Astrocyte (in vitro differentiated cells and primary cell): ENCODE measurements around the gene KLHL10. TPM values are rescaled to one million over a fixed set of nuclear protein-coding genes. Genes with fewer than 3 reads are reported as not detected.
A peak's percentile ranks its signal among the peaks of the same experiment; 100 is the strongest.

ENCODE experiments used
- DNase-seq: peaks from one replicate; pipeline ENCODE4 v3.0.0-alpha.2; 2010; ENCODE audit warnings: low read depth
- FAIRE-seq: peaks from 2 replicates; lab custom pipeline; 2011; peaks lifted over from hg19 to GRCh38; lab: Jason Lieb, UNC
- H2AFZ ChIP-seq: 2 replicates; pipeline ENCODE4 v1.6.0; 2012; ENCODE audit warnings: low read depth, low read length, inconsistent platforms
- H3K27ac ChIP-seq: 2 replicates; pipeline ENCODE4 v1.5.1; 2011; ENCODE audit warnings: low read depth, low read length, inconsistent platforms
- H3K27me3 ChIP-seq: 2 replicates; pipeline ENCODE4 v1.6.0; 2011; ENCODE audit warnings: low read length, inconsistent platforms; ENCODE audit not compliant: insufficient read depth
- H3K36me3 ChIP-seq: 2 replicates; pipeline ENCODE4 v1.5.1; 2011; ENCODE audit warnings: low read length, inconsistent platforms; ENCODE audit not compliant: insufficient read depth
- H3K4me1 ChIP-seq: 2 replicates; pipeline ENCODE4 v1.5.1; 2011; ENCODE audit warnings: low read length, inconsistent platforms; ENCODE audit not compliant: insufficient read depth
- H3K4me2 ChIP-seq: 2 replicates; pipeline ENCODE4 v1.6.0; 2012; ENCODE audit warnings: low read length, inconsistent platforms
- H3K4me3 ChIP-seq: 2 replicates; pipeline ENCODE4 v1.5.1; 2011; ENCODE audit warnings: low read depth, mild to moderate bottlenecking, low read length, inconsistent platforms; ENCODE audit not compliant: insufficient read depth
- H3K79me2 ChIP-seq: 2 replicates; pipeline ENCODE4 v1.6.0; 2012; ENCODE audit warnings: mild to moderate bottlenecking, low read length, inconsistent platforms; ENCODE audit not compliant: insufficient read depth
- H3K9ac ChIP-seq: 2 replicates; pipeline ENCODE4 v1.6.0; 2012; ENCODE audit warnings: mild to moderate bottlenecking, low read length, inconsistent platforms
- H3K9me3 ChIP-seq: 2 replicates; pipeline ENCODE4 v1.5.1; 2012; ENCODE audit warnings: low read depth, mild to moderate bottlenecking, low read length, inconsistent platforms; ENCODE audit not compliant: insufficient read depth
- H4K20me1 ChIP-seq: 2 replicates; pipeline ENCODE4 v1.6.0; 2012; ENCODE audit warnings: low read length, inconsistent platforms; ENCODE audit not compliant: insufficient read depth
- H3K27ac Mint-ChIP-seq: one replicate; pipeline ENCODE4 v1.8.0; 2021; ENCODE audit warnings: mild to moderate bottlenecking, mixed read lengths; ENCODE audit not compliant: unreplicated experiment
- H3K27me3 Mint-ChIP-seq: one replicate; pipeline ENCODE4 v1.8.0; 2021; ENCODE audit warnings: low read depth, mixed read lengths; ENCODE audit not compliant: unreplicated experiment
- H3K36me3 Mint-ChIP-seq: one replicate; pipeline ENCODE4 v1.8.0; 2021; ENCODE audit warnings: low read depth, mixed read lengths; ENCODE audit not compliant: unreplicated experiment
- H3K4me1 Mint-ChIP-seq: one replicate; pipeline ENCODE4 v1.8.0; 2021; ENCODE audit warnings: low read depth, mixed read lengths; ENCODE audit not compliant: unreplicated experiment
- H3K4me3 Mint-ChIP-seq: one replicate; pipeline ENCODE4 v1.8.0; 2021; ENCODE audit warnings: mild to moderate bottlenecking, moderate library complexity, mixed read lengths; ENCODE audit not compliant: unreplicated experiment
- H3K9me3 Mint-ChIP-seq: one replicate; pipeline ENCODE4 v1.8.0; 2021; ENCODE audit warnings: mild to moderate bottlenecking, mixed read lengths; ENCODE audit not compliant: unreplicated experiment
- EZH2 ChIP-seq: IDR thresholded peaks from 2 replicates; pipeline ENCODE4 v1.6.1; 2012; ENCODE audit warnings: mild to moderate bottlenecking, low read length, inconsistent platforms; ENCODE audit not compliant: insufficient read depth
- total RNA-seq: library from RNA; stranded (reverse); gene quantifications from 2 replicates; pipeline ENCODE4 v1.2.1, GENCODE V29; 2021
- TF ChIP-seq, protein P1 (sequence below): IDR thresholded peaks from 2 replicates; pipeline ENCODE4 v1.5.1; 2011; ENCODE audit warnings: low read depth, mild to moderate bottlenecking, inconsistent platforms, low read length, moderate library complexity; ENCODE audit not compliant: insufficient read depth

KLHL10 gene
- total RNA-seq, 1 donor from 2014 or later, result not detected

DNA sequence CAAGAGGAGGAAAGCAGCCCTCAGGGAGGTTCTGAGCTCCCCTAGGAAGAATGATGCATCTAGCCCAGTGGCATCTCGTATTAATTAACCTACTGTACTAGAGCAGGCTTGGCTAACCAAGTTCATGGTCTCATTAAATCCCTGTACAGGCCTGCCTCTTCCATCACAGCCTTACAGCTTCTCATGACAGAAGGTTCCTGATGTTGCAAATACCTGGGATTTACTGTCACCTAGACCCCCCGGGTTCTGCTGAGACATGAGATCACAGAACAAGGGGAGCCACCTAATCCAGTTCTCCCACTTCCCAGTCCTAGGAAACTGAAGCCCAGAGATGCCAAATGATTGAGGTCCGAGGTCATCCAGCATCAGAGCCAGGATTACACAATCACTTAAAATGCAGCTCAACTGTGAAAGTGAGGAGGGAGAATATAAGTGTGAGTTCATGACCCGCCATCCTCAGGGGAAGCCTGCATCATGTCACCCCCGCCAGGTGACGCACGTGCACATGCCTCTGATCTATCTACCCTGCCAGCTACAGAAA, 57.2 kb downstream of the KLHL10 start:
- TF ChIP-seq, protein P1, sequence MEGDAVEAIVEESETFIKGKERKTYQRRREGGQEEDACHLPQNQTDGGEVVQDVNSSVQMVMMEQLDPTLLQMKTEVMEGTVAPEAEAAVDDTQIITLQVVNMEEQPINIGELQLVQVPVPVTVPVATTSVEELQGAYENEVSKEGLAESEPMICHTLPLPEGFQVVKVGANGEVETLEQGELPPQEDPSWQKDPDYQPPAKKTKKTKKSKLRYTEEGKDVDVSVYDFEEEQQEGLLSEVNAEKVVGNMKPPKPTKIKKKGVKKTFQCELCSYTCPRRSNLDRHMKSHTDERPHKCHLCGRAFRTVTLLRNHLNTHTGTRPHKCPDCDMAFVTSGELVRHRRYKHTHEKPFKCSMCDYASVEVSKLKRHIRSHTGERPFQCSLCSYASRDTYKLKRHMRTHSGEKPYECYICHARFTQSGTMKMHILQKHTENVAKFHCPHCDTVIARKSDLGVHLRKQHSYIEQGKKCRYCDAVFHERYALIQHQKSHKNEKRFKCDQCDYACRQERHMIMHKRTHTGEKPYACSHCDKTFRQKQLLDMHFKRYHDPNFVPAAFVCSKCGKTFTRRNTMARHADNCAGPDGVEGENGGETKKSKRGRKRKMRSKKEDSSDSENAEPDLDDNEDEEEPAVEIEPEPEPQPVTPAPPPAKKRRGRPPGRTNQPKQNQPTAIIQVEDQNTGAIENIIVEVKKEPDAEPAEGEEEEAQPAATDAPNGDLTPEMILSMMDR, result no peak
- TF ChIP-seq EZH2, result no peak
- peak; percentile 13 for FAIRE-seq
- Histone ChIP-seq H3K4me2 (peak overlapping the region; percentile 16), H3K27me3 (no peaks in the 10 kb centered on the region), H3K4me3 (no peak overlapping the region), H3K36me3 (peaks cover 77% of the 10 kb centered on the region), H4K20me1 (peaks cover 84% of the 10 kb centered on the region), H3K79me2 (peaks cover 50% of the 10 kb centered on the region), H3K9me3 (no peaks in the 10 kb centered on the region), H2AFZ (no peak overlapping the region), H3K27ac (peak overlapping the region; percentile 61), H3K9ac (peak overlapping the region; percentile 16), H3K4me1 (peaks cover 14% of the 10 kb centered on the region)
- Mint-ChIP-seq H3K27ac (peak overlapping the region; percentile 89), H3K4me3 (peak overlapping the region; percentile 62), H3K4me1 (peaks cover 21% of the 10 kb centered on the region), H3K27me3 (no peaks in the 10 kb centered on the region), H3K36me3 (peaks cover 22% of the 10 kb centered on the region), H3K9me3 (no peaks in the 10 kb centered on the region)
- peak; percentile 72 for DNase-seq

DNA sequence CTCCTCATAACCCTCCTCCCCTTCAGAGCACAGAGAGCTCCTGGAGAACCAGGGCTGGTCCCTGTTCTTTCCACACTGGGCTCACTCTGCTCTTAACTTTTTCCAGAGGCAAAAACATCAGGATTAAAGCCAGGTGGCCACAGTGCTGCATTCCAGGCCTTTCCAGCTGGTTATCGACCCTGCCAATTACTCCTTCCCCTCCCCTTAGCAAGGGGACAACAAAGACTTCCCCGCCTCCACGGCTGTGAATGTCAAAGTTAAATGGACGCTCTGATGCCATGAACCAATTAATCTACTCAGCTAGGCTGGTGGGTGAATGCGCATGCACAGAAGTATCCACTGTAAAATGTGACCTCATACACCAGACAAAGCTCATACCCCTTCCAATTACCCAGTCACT, 58.0 kb downstream of the KLHL10 start:
- peaks cover 21% of the 10 kb centered on the region for H3K4me1 Mint-ChIP-seq
- no peak for TF ChIP-seq EZH2
- TF ChIP-seq, protein P1, result no peak
- H3K4me3 ChIP-seq, result no peak overlapping the region
- H3K4me3 Mint-ChIP-seq, result peak overlapping the region; percentile 30
- peak overlapping the region; percentile 89 for H3K27ac Mint-ChIP-seq
- peaks cover 78% of the 10 kb centered on the region for H3K36me3 ChIP-seq
- H3K4me2 ChIP-seq, result peak overlapping the region; percentile 16
- H3K36me3 Mint-ChIP-seq, result peaks cover 22% of the 10 kb centered on the region
- peaks cover 14% of the 10 kb centered on the region for H3K4me1 ChIP-seq
- DNase-seq (peak; percentile 31), FAIRE-seq (no peak)
- peaks cover 86% of the 10 kb centered on the region for H4K20me1 ChIP-seq
- H2AFZ ChIP-seq, result no peak overlapping the region
- no peaks in the 10 kb centered on the region for H3K9me3 Mint-ChIP-seq
- no peaks in the 10 kb centered on the region for H3K9me3 ChIP-seq
- H3K27me3 ChIP-seq, result no peaks in the 10 kb centered on the region
- no peaks in the 10 kb centered on the region for H3K27me3 Mint-ChIP-seq
- H3K9ac ChIP-seq, result peak overlapping the region; percentile 39
- H3K79me2 ChIP-seq, result peaks cover 51% of the 10 kb centered on the region
- H3K27ac ChIP-seq, result peak overlapping the region; percentile 61

DNA sequence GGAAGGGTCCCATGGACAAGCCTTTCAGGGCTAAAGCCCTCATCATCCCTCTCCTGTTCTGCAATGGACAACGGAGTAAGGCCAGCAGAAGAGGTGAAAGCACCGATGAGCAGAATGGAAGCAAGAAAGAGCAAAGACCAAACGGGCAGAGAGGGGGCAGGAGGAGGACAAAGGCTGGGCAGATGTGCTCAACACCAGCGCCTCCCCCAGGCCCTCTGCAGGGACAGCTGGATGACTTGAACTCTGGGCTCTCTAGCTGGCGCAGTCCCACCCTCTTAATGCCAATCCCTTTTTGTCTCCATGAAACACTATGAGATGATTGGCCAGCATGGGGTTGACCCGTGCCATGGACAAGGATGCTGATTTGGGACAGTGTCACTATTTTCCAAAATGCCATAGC, 59.1 kb downstream of the KLHL10 start:
- H3K9me3 Mint-ChIP-seq, result no peaks in the 10 kb centered on the region
- no peak for DNase-seq
- peaks cover 21% of the 10 kb centered on the region for H3K4me1 Mint-ChIP-seq
- peaks cover 79% of the 10 kb centered on the region for H3K36me3 ChIP-seq
- TF ChIP-seq, protein P1, result no peak
- no peak for TF ChIP-seq EZH2
- H3K4me3 Mint-ChIP-seq, result no peak overlapping the region
- peaks cover 31% of the 10 kb centered on the region for H3K36me3 Mint-ChIP-seq
- no peaks in the 10 kb centered on the region for H3K27me3 ChIP-seq
- peaks cover 89% of the 10 kb centered on the region for H4K20me1 ChIP-seq
- no peak overlapping the region for H2AFZ ChIP-seq
- H3K4me1 ChIP-seq, result peaks cover 14% of the 10 kb centered on the region
- no peak overlapping the region for H3K4me3 ChIP-seq
- H3K27ac Mint-ChIP-seq, result peak overlapping the region; percentile 18
- H3K4me2 ChIP-seq, result no peak overlapping the region
- peaks cover 52% of the 10 kb centered on the region for H3K79me2 ChIP-seq
- no peaks in the 10 kb centered on the region for H3K9me3 ChIP-seq
- FAIRE-seq, result no peak
- H3K27me3 Mint-ChIP-seq, result no peaks in the 10 kb centered on the region
- no peak overlapping the region for H3K9ac ChIP-seq
- H3K27ac ChIP-seq, result no peak overlapping the region
